LoVo (cell line): Measurements from ENCODE around the gene SSTR3.
"Not testable (repeated sequence)": the region's sequence is repeated elsewhere in the genome, so short reads cannot be mapped to it uniquely, and the experiment has no call there.

Experiments
- DNase-seq: peaks from one replicate; pipeline ENCODE4 v3.0.0-alpha.2; 2016; ENCODE audit warnings: low spot score

The SSTR3 gene

DNA sequence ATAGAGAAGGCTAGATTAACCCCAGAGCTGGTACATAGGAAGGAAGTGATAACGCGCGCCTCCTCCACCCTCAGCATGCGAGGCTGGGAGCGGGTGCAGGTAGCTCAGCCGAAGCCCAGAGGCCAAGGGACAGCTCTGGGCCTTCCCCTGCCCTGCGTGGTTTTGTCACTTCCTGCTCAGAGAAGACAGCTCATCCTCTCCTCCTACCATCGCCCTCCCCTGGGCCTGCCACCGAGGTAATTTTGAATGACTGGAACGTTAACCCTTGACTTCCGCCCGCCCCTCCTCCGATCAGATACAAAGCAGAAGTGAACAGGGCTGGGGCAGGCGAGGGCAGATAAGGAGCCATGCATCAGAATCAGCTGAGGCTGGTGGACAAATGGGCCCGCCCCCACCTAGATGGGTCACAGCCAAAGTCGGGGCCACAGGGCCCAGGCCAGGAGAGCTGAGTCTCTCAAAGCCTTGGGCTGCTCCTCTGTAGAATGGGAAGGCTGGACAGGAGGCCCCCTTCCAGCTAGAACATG is 30.2 kb upstream of the SSTR3 start:
- no peak for DNase-seq

- DNase-seq, result no peak
These were observed 29.3 kb upstream of the SSTR3 start for GRCh38 chr22:37241351-37242142.

GRCh38 chr22:37240941-37241320 is 28.7 kb upstream of the SSTR3 start:
- no peak for DNase-seq

DNA sequence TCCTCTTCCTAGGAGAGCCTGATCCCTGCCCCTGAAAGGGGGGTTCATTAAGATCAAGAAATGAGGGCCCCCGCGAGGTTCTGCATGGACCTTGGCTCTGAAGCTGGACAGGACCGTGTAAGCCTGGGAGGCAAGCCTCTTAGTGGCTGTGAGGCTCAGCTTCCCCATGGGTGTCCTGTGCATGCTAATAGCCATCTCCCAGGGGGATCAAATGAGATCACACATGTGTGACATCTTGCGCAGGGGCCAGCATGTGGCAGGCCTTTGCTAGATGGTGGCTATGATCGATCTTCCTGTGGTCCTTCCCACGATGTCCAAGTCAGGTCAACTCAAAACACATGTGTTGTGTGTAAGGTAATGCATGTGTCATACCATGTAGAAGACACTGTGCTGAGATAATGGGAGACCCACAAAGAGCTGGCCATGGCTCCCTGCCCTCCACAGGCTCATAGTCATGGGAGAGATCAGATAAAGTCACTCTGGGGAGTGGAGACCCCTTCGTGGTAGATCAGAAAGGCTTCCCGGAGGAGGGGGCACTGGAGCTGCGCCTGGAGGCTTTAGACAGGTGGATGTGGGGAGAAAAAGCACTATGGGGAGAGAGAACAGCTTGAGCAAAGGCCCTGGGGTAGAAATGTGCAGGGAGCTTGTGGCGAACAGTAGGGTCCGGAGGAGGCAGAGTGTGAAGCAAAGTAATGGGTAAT is 28.1 kb upstream of the SSTR3 start:
- no peak for DNase-seq

- DNase-seq, result no peak
These were observed 27.3 kb upstream of the SSTR3 start for GRCh38 chr22:37239336-37240239.

GRCh38 chr22:37237371-37238268 is 25.3 kb upstream of the SSTR3 start:
- no peak for DNase-seq

GRCh38 chr22:37235897-37236607 is 23.8 kb upstream of the SSTR3 start:
- no peak for DNase-seq

DNA sequence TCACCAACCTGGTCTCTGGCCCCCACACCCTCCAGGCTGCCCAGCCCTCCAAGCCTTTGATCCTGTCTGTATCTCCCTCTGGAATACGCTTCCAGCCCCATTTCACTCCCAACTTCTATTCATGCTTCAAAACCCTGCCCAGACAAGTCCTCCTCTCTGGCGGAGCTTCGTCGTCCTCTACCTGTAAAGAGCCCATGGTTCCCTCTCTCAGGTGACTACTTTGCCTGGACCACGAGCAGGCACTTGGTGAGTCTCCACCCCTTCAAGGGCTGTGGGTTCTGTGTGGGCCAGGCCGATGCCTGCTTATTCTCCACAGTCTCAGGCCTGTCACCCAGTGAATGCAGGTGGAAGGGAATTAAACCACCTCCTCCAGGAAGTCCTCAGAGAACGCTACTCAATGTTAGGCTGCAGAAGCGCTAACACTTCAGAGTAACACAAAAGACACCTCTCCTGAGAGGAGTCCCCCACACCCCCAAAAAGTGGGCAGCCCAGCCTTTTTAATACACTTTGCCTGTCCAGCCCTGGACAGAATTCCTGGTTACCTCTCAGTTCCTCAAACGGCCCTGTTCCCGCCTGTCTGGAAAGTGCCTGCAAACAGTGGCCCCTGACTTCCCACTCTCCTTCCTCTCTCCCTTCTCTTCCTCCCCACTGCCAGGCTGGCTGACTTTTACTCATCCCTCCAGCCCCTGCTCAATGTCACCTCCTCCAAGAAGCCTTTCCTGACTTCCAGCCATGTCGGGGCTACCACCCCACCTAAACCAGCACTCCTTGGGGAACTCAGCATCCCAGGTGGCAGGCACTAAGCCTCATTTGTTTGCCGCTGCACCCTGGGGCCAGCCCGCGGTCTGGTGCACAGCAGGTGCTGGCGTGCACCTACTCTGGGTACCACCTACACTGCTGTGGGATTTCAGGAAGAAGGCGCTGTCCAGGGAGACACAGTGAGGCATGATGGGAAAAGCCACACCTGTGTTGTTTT is 22.7 kb upstream of the SSTR3 start:
- DNase-seq, result no peak

GRCh38 chr22:37233751-37234631 is 21.7 kb upstream of the SSTR3 start:
- DNase-seq, result no peak

DNA sequence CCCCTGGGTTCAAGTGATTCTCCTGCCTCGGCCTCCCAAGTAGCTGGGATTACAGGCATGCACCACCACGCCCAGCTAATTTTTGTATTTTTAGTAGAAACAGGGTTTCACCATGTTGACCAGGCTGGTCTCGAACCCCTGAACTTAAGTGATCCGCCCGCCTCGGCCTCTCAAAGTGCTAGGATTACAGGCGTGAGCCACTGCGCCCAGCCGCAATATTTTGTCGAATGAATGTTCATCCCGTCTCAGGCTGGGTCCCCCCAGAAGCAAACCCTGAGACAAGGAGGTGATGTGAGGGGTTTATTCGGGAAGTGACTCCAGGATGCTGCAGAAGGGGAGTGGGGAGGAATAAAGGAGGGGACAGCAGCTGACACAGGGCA is 21.1 kb upstream of the SSTR3 start:
- DNase-seq, result not testable (repeated sequence)

DNA sequence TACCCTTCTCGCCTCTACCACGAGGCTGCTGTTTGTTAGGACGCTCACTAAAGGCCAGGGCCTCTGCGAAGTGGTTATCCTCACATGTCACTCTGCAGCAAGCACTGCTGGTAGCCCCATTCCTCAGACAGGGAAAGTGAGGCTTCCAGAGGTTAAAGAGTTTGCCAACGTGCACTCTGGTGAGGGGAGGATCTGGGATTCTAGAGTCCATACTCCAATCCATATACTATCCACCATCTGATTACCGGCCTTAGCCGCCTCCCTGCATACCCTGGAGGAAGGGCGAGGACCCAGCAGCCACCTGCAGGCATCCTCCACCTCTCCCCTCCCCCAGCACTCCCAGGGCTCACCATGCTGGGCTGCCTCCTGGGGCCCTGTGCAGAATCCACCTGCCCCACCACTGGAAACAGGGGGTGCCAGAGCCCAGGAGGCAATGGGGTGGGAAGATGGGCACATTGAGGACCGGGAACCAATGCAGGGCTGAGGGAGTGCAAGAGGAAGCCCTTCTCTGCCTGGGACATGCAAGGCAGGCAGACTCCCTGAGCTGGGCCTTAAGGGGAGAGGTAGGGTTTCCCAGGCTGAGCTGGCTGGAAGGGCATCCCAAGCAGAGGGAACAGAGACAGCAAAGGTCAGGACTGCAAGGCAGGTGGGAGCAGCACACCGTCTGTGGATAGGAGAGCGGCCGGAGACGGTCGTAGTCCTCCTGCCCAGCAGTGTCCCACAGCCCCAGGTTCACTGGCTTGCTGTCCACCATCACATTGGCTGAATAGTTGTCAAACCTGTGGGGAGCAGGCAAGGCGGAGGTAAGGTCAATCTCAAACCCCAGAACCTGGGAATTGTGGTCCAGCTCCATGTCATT is 20.1 kb upstream of the SSTR3 start:
- DNase-seq, result no peak

GRCh38 chr22:37231406-37232139 is 19.3 kb upstream of the SSTR3 start:
- no peak for DNase-seq

DNA sequence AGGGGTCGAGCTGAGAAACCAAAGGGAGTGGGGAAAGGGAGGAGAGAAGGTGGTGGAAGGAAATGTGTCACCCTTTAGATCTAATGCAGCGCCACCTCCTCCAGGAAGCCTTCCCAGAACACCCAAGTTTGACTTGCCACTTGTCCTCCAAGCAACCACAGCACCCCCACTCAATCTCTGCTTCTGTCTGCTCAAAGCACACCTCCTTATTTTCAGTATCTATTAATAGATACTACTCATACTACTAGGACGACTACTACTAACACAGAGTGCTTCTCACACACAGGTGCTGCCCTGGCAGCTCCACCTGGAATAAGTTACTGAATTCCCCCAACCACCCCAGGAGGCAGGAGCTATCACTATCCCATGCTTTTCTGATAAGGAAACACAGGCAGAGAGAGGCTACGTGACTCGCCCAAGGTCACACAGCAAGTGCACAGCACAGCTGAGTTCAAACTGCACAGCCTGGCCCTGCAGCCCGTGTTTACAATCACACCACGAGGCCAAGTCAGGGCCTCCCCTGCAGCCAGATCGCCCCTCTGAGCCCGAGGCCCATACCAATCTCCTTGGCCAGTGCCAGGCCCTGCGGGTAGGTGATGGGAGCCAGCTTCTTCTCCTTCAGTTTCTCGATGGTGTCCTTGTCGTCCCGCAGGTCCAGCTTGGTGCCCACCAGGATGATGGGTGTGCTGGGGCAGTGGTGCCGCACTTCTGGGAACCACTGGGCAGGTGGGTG is 18.6 kb upstream of the SSTR3 start:
- DNase-seq, result no peak

GRCh38 chr22:37229805-37230672 is 17.8 kb upstream of the SSTR3 start:
- no peak for DNase-seq
